H1 (cell line): ENCODE results near the gene CTF1. TPM values are rescaled to one million over a fixed set of nuclear protein-coding genes. Genes with fewer than 3 reads are reported as not detected.

Experiments
- CTCF ChIA-PET: fragments of 300-600 bp; sonication (Branson Sonifier 250); formaldehyde crosslinking; loops from one replicate; lab custom pipeline; 2021; ENCODE audit not compliant: partially characterized antibody; lab: Charles Lee
- POLR2A ChIA-PET: fragments of 300-600 bp; sonication (Branson Sonifier 250); formaldehyde crosslinking; loops from one replicate; lab custom pipeline; 2021; ENCODE audit warnings: inconsistent platforms; ENCODE audit not compliant: partially characterized antibody; lab: Charles Lee
- DNase-seq, 2 experiments: peaks; one replicate each; pipeline versions ENCODE4 v3.0.0 to v3.0.0-alpha.2; 2010 to 2022; ENCODE audit warnings: low spot score in 2 of 2, low read depth in 1 of 2, mixed read lengths in 1 of 2
- FAIRE-seq: peaks from 2 replicates; lab custom pipeline; 2011; peaks lifted over from hg19 to GRCh38; lab: Jason Lieb, UNC
- H2AFZ ChIP-seq: 2 replicates; pipeline ENCODE4 v1.8.1; 2012; ENCODE audit warnings: low read length, inconsistent platforms
- H2AK5ac ChIP-seq: 2 replicates; pipeline ENCODE4 v1.6.1; 2013; ENCODE audit warnings: low read depth, low read length
- H2BK120ac ChIP-seq: replicated peaks from 2 replicates; pipeline ENCODE3; 2013; ENCODE audit warnings: low read depth, low read length, inconsistent platforms
- H2BK12ac ChIP-seq: 2 replicates; pipeline ENCODE4 v1.6.1; 2013; ENCODE audit warnings: low read depth, low read length
- H2BK15ac ChIP-seq: 2 replicates; pipeline ENCODE4 v1.6.1; 2013; ENCODE audit warnings: low read length
- H2BK20ac ChIP-seq: 2 replicates; pipeline ENCODE4 v1.6.1; 2013; ENCODE audit warnings: low read length
- H2BK5ac ChIP-seq: 2 replicates; pipeline ENCODE4 v1.6.1; 2013; ENCODE audit warnings: low read depth, low read length
- H3K14ac ChIP-seq: 2 replicates; pipeline ENCODE4 v1.6.1; 2013; ENCODE audit warnings: inconsistent platforms; ENCODE audit not compliant: insufficient read length
- H3K18ac ChIP-seq: 2 replicates; pipeline ENCODE4 v1.6.1; 2013; ENCODE audit warnings: low read length; ENCODE audit errors: extremely low read depth
- H3K23ac ChIP-seq: 2 replicates; pipeline ENCODE4 v1.6.1; 2013; ENCODE audit warnings: inconsistent platforms; ENCODE audit not compliant: insufficient read length
- H3K23me2 ChIP-seq: 2 replicates; pipeline ENCODE4 v1.6.1; 2013; ENCODE audit warnings: low read depth, low read length
- H3K27ac ChIP-seq: 2 replicates; pipeline ENCODE4 v1.6.1; 2011; ENCODE audit warnings: low read depth, low read length, inconsistent platforms
- H3K27me3 ChIP-seq, 4 experiments: replicated peaks in 1 of 4; 1 replicate in 1 of 4; 2 replicates in 3 of 4; pipeline versions ENCODE4 v1.6.1 to v1.8.1; 2011 to 2013; ENCODE audit warnings: low read length in 3 of 4, mild to moderate bottlenecking in 3 of 4, inconsistent platforms in 2 of 4, mixed read lengths in 2 of 4, moderate library complexity in 1 of 4; ENCODE audit not compliant: control insufficient read depth in 3 of 4, insufficient read depth in 3 of 4; ENCODE audit errors: extremely low read depth in 1 of 4
- H3K36me3 ChIP-seq, 4 experiments: 2 replicates each; pipeline versions ENCODE4 v1.6.1 to v1.8.1; 2011 to 2013; ENCODE audit warnings: mild to moderate bottlenecking in 4 of 4, low read length in 3 of 4, moderate library complexity in 2 of 4, control low read depth in 1 of 4, inconsistent platforms in 1 of 4; ENCODE audit not compliant: insufficient read depth in 4 of 4, control insufficient read depth in 2 of 4
- H3K4ac ChIP-seq: replicated peaks from 2 replicates; pipeline ENCODE3; 2013; ENCODE audit warnings: low read length, low read depth, mixed read lengths, inconsistent platforms; ENCODE audit not compliant: insufficient read length
- H3K4me1 ChIP-seq, 4 experiments: replicated peaks in 1 of 4; 1 replicate in 1 of 4; 2 replicates in 3 of 4; pipeline versions ENCODE4 v1.6.1 to v1.8.1; 2011 to 2013; ENCODE audit warnings: low read length in 3 of 4, inconsistent platforms in 2 of 4, mixed read lengths in 1 of 4; ENCODE audit not compliant: insufficient read depth in 4 of 4, control insufficient read depth in 3 of 4
- H3K4me2 ChIP-seq, 2 experiments: 2 replicates each; pipeline versions ENCODE4 v1.6.1 to v1.8.1; 2011 to 2013; ENCODE audit warnings: low read depth in 2 of 2, low read length in 2 of 2, control low read depth in 1 of 2, inconsistent platforms in 1 of 2, mild to moderate bottlenecking in 1 of 2; ENCODE audit not compliant: insufficient read depth in 1 of 2
- H3K4me3 ChIP-seq, 4 experiments: fragments of 200-600, 300-600 bp in 1 of 4; sonication (generic), shearing (Covaris generic), sonication (Bioruptor Twin) in 1 of 4; 2 replicates each; pipeline versions ENCODE4 v1.5.1 to v1.8.1; 2011 to 2016; ENCODE audit warnings: low read length in 4 of 4, low read depth in 3 of 4, control low read depth in 2 of 4, inconsistent platforms in 2 of 4, mild to moderate bottlenecking in 2 of 4, mixed read lengths in 1 of 4, moderate library complexity in 1 of 4; ENCODE audit not compliant: insufficient read depth in 2 of 4; ENCODE audit errors: extremely low read depth in 1 of 4
- H3K56ac ChIP-seq: replicated peaks from 2 replicates; pipeline ENCODE3; 2013; ENCODE audit warnings: low read depth, mild to moderate bottlenecking, mixed read lengths, low read length, inconsistent platforms; ENCODE audit not compliant: insufficient read length
- H3K79me1 ChIP-seq: 2 replicates; pipeline ENCODE4 v1.6.1; 2013; ENCODE audit warnings: low read depth, low read length, control low read depth
- H3K79me2 ChIP-seq, 2 experiments: 2 replicates each; pipeline versions ENCODE4 v1.6.1 to v1.8.1; 2012 to 2013; ENCODE audit warnings: low read length in 2 of 2, mild to moderate bottlenecking in 2 of 2, inconsistent platforms in 1 of 2; ENCODE audit not compliant: insufficient read depth in 2 of 2, control insufficient read depth in 1 of 2
- H3K9ac ChIP-seq, 4 experiments: replicated peaks in 1 of 4; 1 replicate in 1 of 4; 2 replicates in 3 of 4; pipeline versions ENCODE4 v1.6.1 to v1.8.1; 2011 to 2013; ENCODE audit warnings: low read depth in 3 of 4, low read length in 3 of 4, control low read depth in 2 of 4, mild to moderate bottlenecking in 2 of 4, moderate library complexity in 2 of 4, inconsistent platforms in 1 of 4; ENCODE audit errors: extremely low read depth in 1 of 4
- H3K9me3 ChIP-seq, 2 experiments: 2 replicates each; pipeline versions ENCODE4 v1.6.1 to v1.8.1; 2012 to 2013; ENCODE audit warnings: mild to moderate bottlenecking in 2 of 2, moderate library complexity in 2 of 2, control low read depth in 1 of 2, inconsistent platforms in 1 of 2, low read depth in 1 of 2, low read length in 1 of 2, mixed read lengths in 1 of 2; ENCODE audit not compliant: insufficient read depth in 2 of 2
- H4K20me1 ChIP-seq, 2 experiments: replicated peaks in 1 of 2; 2 replicates each; pipeline versions ENCODE3 to v1.8.1; 2011 to 2013; ENCODE audit warnings: inconsistent platforms in 2 of 2, low read length in 2 of 2, mild to moderate bottlenecking in 1 of 2; ENCODE audit not compliant: insufficient read depth in 2 of 2, control insufficient read depth in 1 of 2
- H4K5ac ChIP-seq: 2 replicates; pipeline ENCODE4 v1.6.1; 2013; ENCODE audit warnings: low read length, low read depth, mixed read lengths, inconsistent platforms; ENCODE audit not compliant: insufficient read length
- H4K8ac ChIP-seq: 2 replicates; pipeline ENCODE4 v1.8.0; 2013; ENCODE audit warnings: mild to moderate bottlenecking, moderate library complexity, low read length, inconsistent platforms; ENCODE audit not compliant: insufficient read depth; ENCODE audit errors: extremely low read depth
- H4K91ac ChIP-seq: replicated peaks from 2 replicates; pipeline ENCODE3; 2013; ENCODE audit warnings: low read length, mixed read lengths, inconsistent platforms; ENCODE audit not compliant: insufficient read length
- CHD1 ChIP-seq: IDR thresholded peaks from 2 replicates; pipeline ENCODE4 v1.6.1; 2012; ENCODE audit warnings: low read depth, low read length, improper control_type of control experiment
- GTF2F1 ChIP-seq: IDR thresholded peaks from 2 replicates; pipeline ENCODE4 v1.6.1; 2012; ENCODE audit warnings: low read depth, low read length, improper control_type of control experiment, borderline replicate concordance
- HDAC2 ChIP-seq, 2 experiments: fragments of 300-600 bp in 1 of 2; sonication (generic) in 1 of 2; IDR thresholded peaks; 2 replicates each; pipeline ENCODE4 v1.6.1; 2011 to 2012; ENCODE audit warnings: low read depth in 2 of 2, low read length in 2 of 2, mild to moderate bottlenecking in 2 of 2, moderate library complexity in 2 of 2, borderline replicate concordance in 1 of 2, inconsistent platforms in 1 of 2
- RXRA ChIP-seq: IDR thresholded peaks from 2 replicates; pipeline ENCODE4 v1.6.1; 2011; ENCODE audit warnings: low read depth, mild to moderate bottlenecking, low read length, moderate library complexity; ENCODE audit not compliant: insufficient read depth
- TBP ChIP-seq: IDR thresholded peaks from 2 replicates; pipeline ENCODE4 v1.6.1; 2011; ENCODE audit warnings: low read depth, low read length, improper control_type of control experiment
- TEAD4 ChIP-seq: IDR thresholded peaks from 2 replicates; pipeline ENCODE4 v1.6.1; 2012; ENCODE audit warnings: low read depth, low read length, inconsistent platforms, mixed read lengths
- WGBS, 2 experiments: shearing (Covaris generic) in 1 of 2; methylation state at CpG; one replicate each; pipeline versions ENCODE4 v1.1.6 to v1.1.7; 2013 to 2015; ENCODE audit warnings: low lambda C conversion rate in 2 of 2, mixed read lengths in 2 of 2, inconsistent platforms in 1 of 2, low coverage in 1 of 2, missing lambda C conversion rate in 1 of 2; ENCODE audit not compliant: insufficient replicate concordance in 2 of 2, insufficient coverage in 1 of 2, insufficient read length in 1 of 2; ENCODE audit errors: extremely low coverage in 1 of 2, missing lambda C conversion rate in 1 of 2; 5-methylcytosine and 5-hydroxymethylcytosine counted together
- polyA plus RNA-seq, 7 experiments: library from polyadenylated mRNA; depleted of rRNA in 3 of 7; stranded (reverse) in 5 of 7; unstranded in 2 of 7; fragments of >200 nt in 5 of 7; fragments of 200-250 nt in 2 of 7; gene quantifications; 1 replicate in 5 of 7; 2 replicates in 1 of 7; 4 replicates in 1 of 7; pipeline versions ENCODE4 v1.2.1 to v1.2.3, GENCODE V29; 2011 to 2013; ENCODE audit warnings: missing spikeins in 2 of 7, mixed read lengths in 2 of 7
- total RNA-seq: library from RNA; stranded (reverse); fragmentation: NEBNext Ultra II Directional; extraction: Animal tissue kit (Norgen Biotek cat#: 25700); gene quantifications from 2 replicates; pipeline ENCODE4 v1.2.1, GENCODE V29; 2021
- TF ChIP-seq, protein P1 (sequence below): IDR thresholded peaks from 2 replicates; pipeline ENCODE4 v1.6.1; 2011; ENCODE audit warnings: low read depth, mild to moderate bottlenecking, low read length; ENCODE audit not compliant: insufficient read depth

CTF1 gene
- total and polyA plus RNA-seq, 2 of the 8 experiments (the other 6 are each of a cell fraction or from before 2014, with no cell fraction given), result 0.97 to 3.4 TPM

DNA sequence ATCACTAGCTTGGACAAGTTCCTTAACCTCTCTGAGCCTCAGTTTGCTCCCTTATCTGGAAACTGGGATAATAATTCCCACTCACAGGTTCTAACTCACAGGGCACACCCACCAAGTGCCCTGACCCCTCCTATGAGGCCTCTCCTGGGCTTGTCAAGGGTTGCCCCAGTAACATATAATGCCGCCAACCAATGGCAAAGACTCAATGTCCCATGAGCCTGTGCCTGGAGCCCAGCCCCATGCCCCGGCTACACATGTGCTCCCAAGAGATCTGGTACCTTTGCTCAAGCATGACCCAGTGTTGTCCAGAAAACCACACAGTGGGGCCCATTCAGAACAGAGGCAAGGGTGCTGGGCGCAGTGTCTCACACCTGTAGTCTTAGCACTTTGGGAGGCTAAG, 18.4 kb downstream of the CTF1 start:
- Histone ChIP-seq H3K18ac (no peak overlapping the region), H3K9me3 (no peaks in the 10 kb centered on the region), H3K56ac (no peak overlapping the region), H3K9ac (no peak overlapping the region), H2BK12ac (no peak overlapping the region), H3K79me2 (no peaks in the 10 kb centered on the region), H3K4me3 (no peak overlapping the region), H3K14ac (no peak overlapping the region), H4K5ac (no peak overlapping the region), H3K27ac (no peak overlapping the region), H2BK5ac (no peak overlapping the region), H2AFZ (no peak overlapping the region), H4K8ac (no peak overlapping the region; the same call in 1 of the 2 replicates), H2BK120ac (no peak overlapping the region), H2AK5ac (no peak overlapping the region), H3K27me3 (no peaks in the 10 kb centered on the region), H3K79me1 (no peaks in the 10 kb centered on the region), H3K4ac (no peak overlapping the region), H2BK15ac (no peak overlapping the region), H4K91ac (no peak overlapping the region), H3K23ac (no peak overlapping the region), H3K4me2 (no peak overlapping the region), H3K23me2 (no peaks in the 10 kb centered on the region), H3K36me3 (no peaks in the 10 kb centered on the region), H2BK20ac (no peak overlapping the region), H4K20me1 (no peaks in the 10 kb centered on the region), H3K4me1 (peaks cover 0 to 9% (median 7%) of the 10 kb centered on the region in 4 experiments; a peak in 6 of 7 replicates)
- 97% methylated on average over 3 of the region's 3 CpGs; no CpG with 5 or more reads in 1 of the 2 experiments for WGBS, 2 experiments
- TF ChIP-seq CHD1, result no peak
- no peak for TF ChIP-seq RXRA
- no peak for TF ChIP-seq GTF2F1
- TF ChIP-seq, protein P1, sequence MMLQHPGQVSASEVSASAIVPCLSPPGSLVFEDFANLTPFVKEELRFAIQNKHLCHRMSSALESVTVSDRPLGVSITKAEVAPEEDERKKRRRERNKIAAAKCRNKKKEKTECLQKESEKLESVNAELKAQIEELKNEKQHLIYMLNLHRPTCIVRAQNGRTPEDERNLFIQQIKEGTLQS, result no peak
- no peak for TF ChIP-seq HDAC2 (IDR thresholded peaks at IDR 0.05; ENCODE audit: borderline replicate concordance in 1 of 2, low read depth in 2 of 2, low read length in 2 of 2)
- no peak for TF ChIP-seq TBP
- no peak for TF ChIP-seq TEAD4
- DNase-seq, result no peak
- CTCF ChIA-PET, result interaction anchor here (1.0 to 8.0 kb wide), 2 partner anchors 13 to 69 kb away, joined by 3 to 63 read pairs; no protein-coding TSS in a partner anchor
- FAIRE-seq, result no peak
- POLR2A ChIA-PET, result interaction anchor here (1.5 kb wide), 1 partner anchor 43 kb away, joined by 3 read pairs; no protein-coding TSS in a partner anchor
